Astrocyte (in vitro differentiated cells and primary cell): ENCODE measurements around the gene TBC1D19.

Source experiments
- CTCF ChIP-seq: IDR thresholded peaks from 2 replicates; pipeline ENCODE4 v1.5.1; 2011; ENCODE audit warnings: low read depth, mild to moderate bottlenecking, inconsistent platforms, low read length, moderate library complexity; ENCODE audit not compliant: insufficient read depth
- EZH2 ChIP-seq: IDR thresholded peaks from 2 replicates; pipeline ENCODE4 v1.6.1; 2012; ENCODE audit warnings: mild to moderate bottlenecking, low read length, inconsistent platforms; ENCODE audit not compliant: insufficient read depth

GRCh38 chr4:26789208-26789607 lies 205.3 kb downstream of the TBC1D19 start:
- TF ChIP-seq EZH2 (no peak), CTCF (no peak)
